Endometrial microvascular endothelial cells (primary cell): Measurements from ENCODE around the gene EBF3. TPM values are rescaled to one million over a fixed set of nuclear protein-coding genes. Genes with fewer than 3 reads are reported as not detected.

ENCODE experiments used
- in situ Hi-C: cut with HindIII; loops from 2 replicates; pipeline ENCODE4 v1.10.0; 2017; ENCODE audit warnings: low sequenced_read_pairs, low pct_unique_long_range_greater_than_20kb; ENCODE audit errors: inconsistent ontology term
- total RNA-seq: library from RNA; depleted of rRNA; stranded (reverse); fragments of >200 nt; gene quantifications from one replicate; pipeline ENCODE4 v1.2.3, GENCODE V29; 2015; ENCODE audit errors: inconsistent ontology term

Gene EBF3
- total RNA-seq, 1 donor from 2014 or later: 0.74 TPM

DNA sequence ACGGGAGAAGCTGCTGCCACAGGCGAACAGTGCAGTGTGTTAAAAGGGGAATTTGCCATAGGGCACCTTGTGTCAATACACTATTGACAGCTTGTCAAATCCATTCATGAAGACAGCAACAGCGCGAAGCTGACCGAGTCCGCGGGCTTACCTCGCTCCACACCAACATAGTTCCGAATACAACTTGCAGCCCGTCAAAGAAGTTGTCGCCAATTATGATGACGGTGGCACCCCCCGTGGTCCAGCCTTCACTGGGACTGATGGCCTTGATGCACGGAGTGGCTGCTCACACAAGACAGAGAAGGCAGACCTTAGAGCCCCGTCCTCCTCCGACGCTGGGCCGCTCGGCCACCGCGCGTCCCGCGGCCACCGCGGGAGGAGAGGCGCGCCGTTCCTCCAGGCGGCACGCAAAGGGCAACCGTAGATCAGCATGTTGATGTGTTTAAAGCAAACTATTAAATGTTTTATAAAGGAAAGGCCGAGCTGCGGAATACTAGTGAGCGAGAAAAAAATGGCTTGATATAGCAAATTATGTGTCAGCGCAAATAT, 96.4 kb downstream of the EBF3 start:
- in situ Hi-C loops: no loop called here

DNA sequence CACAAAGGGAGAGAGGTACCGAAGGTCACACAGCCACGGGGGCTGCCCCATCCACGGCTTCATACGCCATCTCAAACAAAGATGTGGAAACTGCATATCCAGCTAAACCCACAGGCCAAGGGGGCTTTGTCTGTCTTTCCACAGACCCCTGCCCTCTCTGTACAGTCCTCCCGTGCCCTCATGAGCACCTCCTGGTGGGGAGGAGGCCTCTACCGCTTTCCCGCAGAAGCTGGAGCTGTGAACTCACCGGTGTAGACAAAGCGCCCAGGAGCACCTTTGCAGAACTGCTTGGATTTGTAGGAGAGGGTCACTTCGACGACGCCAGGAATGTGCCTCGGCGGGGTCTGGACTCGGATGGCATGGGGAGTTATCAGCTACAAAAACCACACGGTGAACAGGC, 97.2 kb downstream of the EBF3 start:
- in situ Hi-C loops: no loop called here

GRCh38 chr10:129865960-129866359, 98.1 kb downstream of the EBF3 start:
- in situ Hi-C loops: no loop called here

DNA sequence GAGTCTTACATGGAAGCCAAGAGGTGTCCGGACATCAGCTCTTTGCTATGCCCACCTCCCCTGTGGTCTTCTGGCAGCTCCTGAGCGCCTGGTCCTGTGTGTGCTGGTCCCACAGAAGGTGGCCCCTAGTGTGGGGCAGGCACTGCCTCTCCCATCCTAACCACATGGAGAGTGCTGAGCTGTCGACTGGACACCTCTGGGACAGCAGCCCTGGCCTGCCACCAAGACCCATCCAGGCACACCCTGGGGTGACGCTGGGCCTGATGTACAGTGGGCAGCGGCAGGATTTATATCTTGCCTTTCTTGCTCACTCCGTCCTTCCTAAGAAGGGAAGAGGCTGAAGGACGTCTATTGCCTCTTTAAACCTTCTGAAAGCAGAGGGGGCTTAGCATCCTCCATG, 98.7 kb downstream of the EBF3 start:
- in situ Hi-C loops: no loop called here

DNA sequence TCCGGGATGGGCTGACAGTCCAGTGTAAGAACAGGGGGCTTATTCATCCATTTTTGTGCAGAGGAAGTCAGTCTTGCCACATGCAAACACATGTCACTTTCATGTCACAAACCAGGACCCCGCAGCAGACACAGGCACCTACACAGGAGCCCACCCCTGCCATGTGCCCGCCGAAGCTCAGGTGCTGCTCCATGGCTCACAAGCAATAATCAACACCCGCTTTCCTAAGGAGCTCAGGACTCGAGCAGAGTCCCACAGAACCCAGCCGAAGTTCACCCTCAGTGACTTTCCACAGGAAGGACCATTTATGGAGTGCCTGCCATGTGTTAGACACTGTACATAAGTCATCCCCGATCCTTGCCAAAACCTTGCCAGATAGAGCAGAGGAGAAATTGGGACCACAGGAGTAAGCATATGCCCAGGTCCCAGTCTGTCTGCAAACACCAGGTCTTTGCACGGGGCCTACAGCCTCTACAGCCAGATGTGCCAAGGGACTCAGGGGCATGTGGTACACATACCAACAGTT, 99.4 kb downstream of the EBF3 start:
- in situ Hi-C loops: no loop called here

GRCh38 chr10:129864082-129864481, 100.0 kb downstream of the EBF3 start:
- in situ Hi-C loops: no loop called here

GRCh38 chr10:129863201-129863663, 100.8 kb downstream of the EBF3 start:
- in situ Hi-C loops: no loop called here

DNA sequence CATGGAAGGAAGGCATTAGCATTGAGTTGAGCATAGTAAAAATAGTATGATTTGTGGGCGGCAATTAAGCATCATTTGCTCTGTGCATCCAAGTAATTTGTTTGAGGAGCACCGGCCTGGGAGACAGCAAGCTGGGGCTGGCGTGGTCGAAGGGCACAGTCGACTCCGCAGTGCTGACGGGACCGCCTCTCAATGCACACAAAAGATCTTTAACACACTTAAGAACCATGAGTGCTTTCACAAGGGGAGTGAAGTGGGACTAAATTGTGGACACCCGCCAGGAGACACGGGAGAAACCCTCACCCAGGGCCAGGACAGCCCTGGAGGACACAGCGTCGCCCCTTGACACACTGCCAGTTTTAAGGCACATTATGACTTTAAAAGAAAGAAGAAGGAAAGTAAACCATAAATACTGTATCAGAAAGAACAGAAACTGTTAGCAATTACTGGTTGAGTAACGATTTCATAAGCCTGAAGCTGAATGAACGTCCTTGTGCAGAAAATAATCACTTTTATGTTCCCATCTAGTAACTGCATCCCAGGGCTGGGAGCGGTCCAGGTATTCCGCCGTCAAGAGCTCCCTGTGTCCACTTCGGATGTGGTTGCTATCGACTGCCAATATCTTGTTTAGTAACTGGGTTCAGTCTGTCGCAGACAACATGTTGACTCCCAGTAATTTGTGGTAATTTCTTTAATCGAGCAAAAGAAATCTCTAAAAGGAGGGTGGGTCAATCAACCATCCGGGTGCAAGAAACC, 102.1 kb downstream of the EBF3 start:
- in situ Hi-C loops: no loop called here

- in situ Hi-C loops: no loop called here
These were observed 103.7 kb downstream of the EBF3 start for GRCh38 chr10:129860396-129860795.

- in situ Hi-C loops: no loop called here
These were observed 104.5 kb downstream of the EBF3 start for GRCh38 chr10:129859536-129859935.

GRCh38 chr10:129857242-129857960, 106.7 kb downstream of the EBF3 start:
- in situ Hi-C loops: no loop called here

DNA sequence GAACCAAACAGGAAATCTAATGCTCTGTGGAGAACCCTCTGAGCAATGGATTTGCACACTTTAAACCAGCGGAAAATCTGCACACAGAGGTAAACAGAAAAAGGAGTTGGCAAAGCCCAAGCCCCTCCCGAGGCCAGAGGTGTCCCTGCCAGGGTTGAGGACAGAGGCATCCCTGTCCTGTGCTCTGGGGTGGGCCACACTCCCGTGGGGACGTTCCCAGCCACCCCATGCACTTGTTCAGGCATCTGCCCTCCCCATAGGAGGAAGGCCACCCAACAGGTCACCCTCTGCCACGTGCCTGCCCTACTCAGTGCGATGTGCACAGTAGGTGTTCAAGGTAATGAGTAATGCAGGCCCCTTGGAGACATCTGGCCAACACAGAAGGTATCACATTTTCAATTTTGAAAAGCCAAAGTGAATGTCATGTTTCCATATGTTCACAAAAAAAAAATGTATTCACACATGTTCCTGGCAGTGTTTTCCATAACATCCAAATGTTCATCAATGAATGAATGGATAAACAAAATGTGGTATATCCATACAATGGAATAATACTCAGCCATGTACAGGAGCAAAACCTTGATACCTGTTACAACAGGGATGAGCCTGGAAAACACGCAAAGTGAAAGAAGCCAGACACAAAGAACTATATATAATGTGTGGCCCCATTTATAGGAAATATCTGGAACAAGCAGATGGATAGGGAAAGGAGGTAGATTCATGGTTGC, 108.1 kb downstream of the EBF3 start:
- in situ Hi-C loops: no loop called here

DNA sequence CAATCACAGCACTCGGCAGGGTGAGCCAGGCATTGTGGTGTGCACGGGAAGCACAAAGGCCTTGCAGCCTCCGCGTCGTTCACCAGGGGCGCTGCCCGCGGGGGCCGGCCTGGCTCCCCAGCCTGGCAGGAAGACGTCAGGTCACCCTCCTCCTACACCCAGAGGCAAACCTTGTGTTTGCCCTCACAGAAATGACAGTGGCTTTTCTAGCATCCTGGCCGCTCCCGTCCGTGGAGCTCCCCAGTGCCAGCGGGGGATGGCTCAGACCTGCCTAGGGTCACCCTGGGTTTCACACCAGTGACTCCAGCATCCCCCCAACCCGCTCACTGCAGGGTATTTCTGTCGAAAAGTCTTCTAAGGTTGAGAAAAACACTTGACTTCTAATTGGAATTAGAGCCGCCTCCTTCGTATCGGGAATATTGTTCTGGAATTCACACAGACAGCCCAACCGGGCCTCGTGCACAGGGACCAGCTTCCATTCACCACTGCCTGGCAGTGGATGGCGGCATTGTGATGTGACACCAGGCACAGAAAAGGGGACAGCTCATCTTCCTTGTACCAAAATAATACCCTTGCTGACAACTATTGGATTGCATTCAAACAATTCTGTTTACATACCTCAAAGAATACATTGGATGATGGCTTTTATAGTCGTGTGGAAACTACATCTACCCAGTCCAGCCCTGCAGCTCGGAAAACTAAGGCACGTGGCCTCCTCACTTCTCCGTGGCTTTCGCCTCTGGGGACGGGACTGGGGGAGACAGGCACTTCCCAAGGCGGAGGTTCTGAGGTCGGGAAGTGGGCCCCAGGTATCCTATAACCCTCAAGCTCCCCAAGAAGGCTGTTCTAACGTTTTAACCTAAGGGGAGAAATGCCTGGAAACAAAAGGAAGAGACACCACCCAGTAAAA, 109.0 kb downstream of the EBF3 start:
- in situ Hi-C loops: no loop called here

GRCh38 chr10:129854158-129854557, 109.9 kb downstream of the EBF3 start:
- in situ Hi-C loops: no loop called here

GRCh38 chr10:129853562-129853903, 110.5 kb downstream of the EBF3 start:
- in situ Hi-C loops: no loop called here

DNA sequence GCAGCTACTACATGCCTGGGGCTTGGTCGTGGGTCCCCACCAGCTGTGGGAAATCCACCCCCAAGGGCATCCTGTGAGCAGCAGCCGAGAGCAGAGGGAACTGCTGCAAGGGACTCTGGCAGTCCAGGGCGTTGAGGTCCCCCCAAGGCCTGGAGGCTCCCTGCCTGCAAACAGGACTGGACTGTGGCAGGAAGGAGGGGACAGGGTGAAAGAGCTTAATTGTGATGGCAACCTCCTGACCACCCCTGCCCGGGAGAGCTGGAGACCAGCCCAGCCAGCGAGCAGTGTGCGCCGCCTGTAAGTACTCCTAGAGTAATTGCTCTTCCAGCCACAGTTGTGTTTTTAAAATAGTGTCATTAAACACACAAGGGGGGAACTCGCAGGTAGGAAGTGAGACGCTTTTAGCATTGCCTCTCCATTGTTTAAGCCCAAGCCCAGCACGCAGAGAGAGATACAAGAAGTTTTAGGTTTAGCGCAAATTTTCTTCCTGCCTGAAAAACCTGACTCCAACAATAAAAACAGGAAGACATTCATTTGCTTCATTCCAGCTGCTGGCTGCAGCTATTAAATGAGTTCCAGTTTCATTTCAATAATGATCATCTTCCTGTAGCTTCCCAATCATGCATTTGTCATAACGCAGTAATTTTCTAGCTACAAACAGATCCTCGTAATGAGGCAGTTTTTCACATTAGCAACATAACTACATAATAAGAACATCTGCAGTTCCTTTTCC, 111.1 kb downstream of the EBF3 start:
- in situ Hi-C loops: no loop called here

GRCh38 chr10:129851941-129852640, 112.0 kb downstream of the EBF3 start:
- in situ Hi-C loops: no loop called here
